HG02840 (cell line): ENCODE measurements around the gene PPP4R3A.
A peak's percentile ranks its signal among the peaks of the same experiment; 100 is the strongest.
"Not testable (repeated sequence)": the region's sequence is repeated elsewhere in the genome, so short reads cannot be mapped to it uniquely, and the experiment has no call there.

Experiments used
- ATAC-seq: cut with Tn5 transposase; IDR thresholded peaks from one replicate; pipeline ENCODE4 v1.9.1; 2021; ENCODE audit warnings: mild to moderate bottlenecking, moderate library complexity, moderate number of reproducible peaks; ENCODE audit not compliant: unreplicated experiment, low FRiP score

PPP4R3A gene

GRCh38 chr14:91510171-91511042 lies at the start of gene PPP4R3A:
Gene PPP4R3A (minus strand): TSS chr14:91510310. CDS start chr14:91509647, 663 bp downstream.
- ATAC-seq, result peak; percentile 85

DNA sequence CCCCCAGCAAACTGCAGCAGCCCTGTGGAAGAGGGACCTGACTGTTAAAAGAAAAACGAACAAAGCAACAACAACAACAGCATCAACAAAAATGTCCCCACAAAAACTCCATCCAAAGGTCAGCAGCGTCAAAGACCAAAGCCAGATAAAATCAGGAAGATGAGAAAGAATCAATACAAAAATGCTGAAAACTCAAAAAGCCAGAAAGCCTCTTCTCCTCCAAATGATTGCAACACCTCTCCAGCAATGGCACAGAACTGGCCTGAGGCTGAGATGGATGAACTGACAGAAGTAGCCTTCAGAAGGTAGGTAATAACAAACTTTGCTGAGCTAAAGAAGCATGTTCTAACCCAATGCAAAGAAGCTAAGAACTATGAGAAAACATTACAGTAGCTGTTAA lies 45.4 kb upstream of the PPP4R3A start:
- ATAC-seq, result no peak

GRCh38 chr14:91554535-91555332 lies 44.6 kb upstream of the PPP4R3A start:
- ATAC-seq, result no peak

DNA sequence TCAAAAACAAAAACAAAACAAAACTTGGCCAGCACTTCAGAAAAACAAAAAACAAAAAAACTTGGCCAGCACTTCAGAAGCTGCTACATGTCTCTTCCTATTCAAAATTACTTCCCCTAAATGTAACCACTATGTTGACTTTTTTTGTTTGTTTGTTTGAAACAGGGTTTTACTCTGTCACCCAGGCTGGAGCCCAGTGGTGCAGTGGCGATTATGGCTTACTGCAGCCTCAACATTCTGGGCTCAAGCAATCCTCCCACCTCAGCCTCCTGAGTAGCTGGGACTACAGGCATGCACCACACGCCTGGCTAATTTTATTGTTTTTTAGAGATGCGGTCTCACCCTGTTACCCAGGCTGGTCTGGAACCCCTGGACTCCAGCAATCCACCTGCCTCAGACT lies 38.0 kb upstream of the PPP4R3A start:
- no peak for ATAC-seq

- no peak for ATAC-seq
Observed at GRCh38 chr14:91545946-91546716, 36.0 kb upstream of the PPP4R3A start.

- ATAC-seq, result no peak
Observed at GRCh38 chr14:91545204-91545603, 35.1 kb upstream of the PPP4R3A start.

DNA sequence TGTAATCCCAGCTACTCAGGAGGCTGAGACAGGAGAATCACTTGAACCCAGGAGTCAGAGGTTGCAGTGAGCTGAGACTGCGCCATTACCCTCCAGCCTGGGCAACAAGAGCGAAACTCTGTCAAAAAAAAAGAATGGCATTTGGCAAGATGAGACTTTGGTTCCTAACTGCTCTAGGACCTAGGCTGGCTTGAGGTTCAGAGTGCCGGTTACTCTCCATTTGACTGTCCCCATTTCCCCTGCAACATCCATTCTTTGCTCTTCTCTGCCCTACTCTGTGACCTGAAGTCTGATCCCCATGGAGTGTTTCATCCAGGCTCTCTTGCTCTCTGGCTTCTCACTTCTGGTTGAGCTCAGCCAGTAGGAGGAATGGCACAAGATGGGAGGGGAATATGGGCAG lies 26.2 kb upstream of the PPP4R3A start:
- no peak for ATAC-seq

DNA sequence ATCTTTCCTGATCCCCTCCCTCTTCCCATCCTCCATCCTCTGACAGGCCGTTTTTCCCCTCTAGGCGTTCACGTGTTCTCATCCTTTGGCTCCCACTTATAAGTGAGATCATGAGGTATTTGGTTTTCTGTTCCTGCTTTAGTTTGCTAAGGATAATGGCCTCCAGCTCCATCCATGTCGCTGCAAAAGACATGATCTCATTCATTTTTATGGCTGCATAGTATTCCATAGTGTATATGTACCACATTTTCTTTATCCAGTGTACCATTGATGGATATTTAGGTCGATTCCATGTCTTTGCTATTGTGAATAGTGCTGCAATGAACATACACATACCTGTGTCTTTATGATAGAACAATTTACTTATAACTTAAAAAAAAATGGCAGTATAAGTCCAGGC lies 23.9 kb upstream of the PPP4R3A start:
- ATAC-seq, result not testable (repeated sequence)

GRCh38 chr14:91533623-91534022 lies 23.5 kb upstream of the PPP4R3A start:
- no peak for ATAC-seq

GRCh38 chr14:91523972-91524371 lies 13.9 kb upstream of the PPP4R3A start:
- no peak for ATAC-seq

DNA sequence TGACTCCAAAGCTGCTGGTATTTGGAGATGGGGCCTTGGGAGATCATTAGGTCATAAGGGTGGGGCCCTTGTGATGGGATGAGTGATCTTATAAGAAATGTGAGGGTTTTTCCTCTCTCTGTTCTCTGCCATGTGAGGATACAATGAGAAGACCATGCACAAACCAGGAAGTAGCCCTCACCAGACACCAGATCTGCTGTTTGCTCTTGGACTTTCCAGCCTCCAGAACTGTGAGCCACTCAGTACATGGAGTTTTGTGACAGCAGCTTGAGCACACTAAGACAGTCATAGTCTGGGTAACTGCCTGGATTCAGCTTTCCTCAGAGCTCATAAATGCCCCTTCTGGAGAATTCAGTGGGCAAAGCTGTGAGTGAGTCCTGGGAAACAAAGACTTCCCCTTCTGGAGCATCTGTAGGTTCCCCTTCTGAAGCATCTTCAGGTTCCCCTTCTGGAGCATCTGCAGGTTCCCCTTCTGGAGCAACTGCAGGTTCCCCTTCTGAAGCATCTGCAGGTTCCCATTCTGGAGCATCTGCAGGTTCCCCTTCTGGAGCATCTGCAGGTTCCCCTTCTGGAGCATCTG lies 11.0 kb upstream of the PPP4R3A start:
- ATAC-seq, result no peak

- ATAC-seq, result no peak
Observed at GRCh38 chr14:91520138-91520537, 10.0 kb upstream of the PPP4R3A start.

- ATAC-seq, result no peak
Observed at GRCh38 chr14:91519239-91520036, 9.3 kb upstream of the PPP4R3A start.

- no peak for ATAC-seq
Observed at GRCh38 chr14:91516663-91517388, 6.7 kb upstream of the PPP4R3A start.

GRCh38 chr14:91515979-91516378 lies 5.9 kb upstream of the PPP4R3A start:
- no peak for ATAC-seq

DNA sequence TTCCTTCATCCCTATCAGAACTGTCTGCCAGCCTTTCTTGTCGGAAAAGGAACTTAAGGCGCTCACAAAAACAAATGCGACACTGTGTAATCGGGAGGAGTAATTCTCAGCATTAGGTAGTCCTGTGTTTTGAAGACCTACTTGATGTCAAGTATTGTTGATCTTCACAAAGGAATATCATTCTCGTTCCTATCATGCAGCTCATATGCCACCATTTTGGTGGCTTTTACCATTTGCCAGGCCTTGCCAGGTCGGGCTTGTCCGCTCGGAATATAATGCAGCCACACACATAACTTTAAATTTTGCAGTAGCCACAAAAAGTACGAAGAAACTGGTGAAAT lies 903 bp upstream of the PPP4R3A start:
- no peak for ATAC-seq

GRCh38 chr14:91509878-91510170 lies 286 bp downstream of the PPP4R3A start:
- peak; percentile 33 for ATAC-seq

- peak; percentile 16 for ATAC-seq
Observed at GRCh38 chr14:91509083-91509877, 830 bp downstream of the PPP4R3A start.

DNA sequence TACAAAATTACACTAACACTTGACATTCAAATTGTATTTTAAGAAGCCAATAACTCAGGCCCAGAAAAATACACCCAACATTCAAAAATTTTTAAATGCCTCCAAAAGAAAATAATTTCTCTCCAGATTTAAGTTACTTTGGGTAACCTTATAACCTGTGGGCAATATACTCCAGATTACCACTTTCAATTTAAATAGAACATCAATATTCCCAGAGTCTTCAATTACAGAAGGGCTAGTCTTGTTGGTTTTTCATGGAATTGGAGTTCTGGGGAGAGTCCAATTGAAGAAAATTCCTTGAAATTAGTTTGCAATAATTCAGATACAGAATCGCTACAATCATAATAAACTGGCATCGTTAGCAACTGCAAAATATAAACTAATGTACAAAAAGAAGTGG lies 2.0 kb downstream of the PPP4R3A start:
- no peak for ATAC-seq
